ENCODE data around the gene GCFC2. TPM values are rescaled to one million over a fixed set of nuclear protein-coding genes. Genes with fewer than 3 reads are reported as not detected.

Gene GCFC2
- total RNA-seq, 1 experiment from 2014 or later, result 18.3 TPM

GRCh38 chr2:75647771-75648170, 62.9 kb downstream of the GCFC2 start:
- Histone ChIP-seq H4K20me1 (ENCODE audit: control insufficient read depth, insufficient read depth, insufficient read length) (no peaks in the 10 kb centered on the region), H2AFZ (ENCODE audit: low read length) (no peak overlapping the region), H2BK12ac (ENCODE audit: insufficient read length, low read depth, low read length) (no peak overlapping the region), H3T11ph (ENCODE audit: low read length) (no peak overlapping the region), H3K4me1 (ENCODE audit: insufficient read depth, low read length) (no peaks in the 10 kb centered on the region), H2BK5ac (ENCODE audit: insufficient read length, low read length) (no peak overlapping the region), H3K23me2 (ENCODE audit: insufficient read length, low read depth, low read length, poor library complexity, severe bottlenecking) (peaks cover 4% of the 10 kb centered on the region), H3K23ac (ENCODE audit: insufficient read length, low read depth, low read length) (no peak overlapping the region), H3K9ac (ENCODE audit: extremely low read depth, insufficient read length, low read length) (peak overlapping the region; percentile 78), H3K56ac (ENCODE audit: insufficient read length, low read depth, low read length) (no peak overlapping the region), H2BK20ac (ENCODE audit: low read depth, low read length, poor library complexity, severe bottlenecking) (no peak overlapping the region), H4K8ac (replicated peaks; ENCODE audit: insufficient read length, low read depth, low read length) (no peak overlapping the region), H2BK15ac (ENCODE audit: low read depth, low read length) (no peak overlapping the region), H3K27ac (ENCODE audit: insufficient read length, low read depth, low read length) (no peak overlapping the region), H3K79me2 (ENCODE audit: insufficient read depth, low read length) (no peaks in the 10 kb centered on the region), H2BK120ac (ENCODE audit: low read depth, low read length, poor library complexity, severe bottlenecking) (no peak overlapping the region), H3K79me1 (ENCODE audit: insufficient read depth, low read depth, low read length, poor library complexity, severe bottlenecking) (no peaks in the 10 kb centered on the region), H3K9me3 (ENCODE audit: control insufficient read depth, low read depth, low read length) (no peaks in the 10 kb centered on the region), H2AK5ac (ENCODE audit: insufficient read length, low read length) (no peak overlapping the region), H4K91ac (ENCODE audit: insufficient read length, low read depth, low read length) (no peak overlapping the region), H3K4me2 (ENCODE audit: insufficient read depth, insufficient read length, low read length) (peak overlapping the region; percentile 39), H4K5ac (ENCODE audit: insufficient read length, low read depth, low read length) (no peak overlapping the region), H3K18ac (ENCODE audit: insufficient read length, low read depth, low read length) (no peak overlapping the region), H3K14ac (ENCODE audit: insufficient read depth, low read length) (no peak overlapping the region), H3K4ac (ENCODE audit: low read depth, low read length) (no peak overlapping the region), H3K27me3 (ENCODE audit: insufficient read depth, low read length) (no peaks in the 10 kb centered on the region)
- Mint-ChIP-seq H3K4me1 (peaks cover 2 to 9% of the 10 kb centered on the region in 2 experiments; a peak in 1 of 4 replicates), H3K36me3 (ENCODE audit: insufficient read depth in 1 of 3, low read depth in 3 of 3) (peaks cover 21 to 41% (median 40%) of the 10 kb centered on the region in 3 experiments; a peak in 6 of 7 replicates), H3K27me3 (ENCODE audit: low read depth) (no peaks in the 10 kb centered on the region), H3K4me3 (peak overlapping the region; percentile 90 to 94), H3K9me3 (no peaks in the 10 kb centered on the region), H3K27ac (no peak overlapping the region; a peak in 1 of 7 replicates)
- no peak for DNase-seq
- no CpG with 5 or more reads among the region's 3 CpGs for WGBS (ENCODE audit: extremely low coverage, insufficient read length, low lambda C conversion rate)
- TF ChIP-seq, protein P1, sequence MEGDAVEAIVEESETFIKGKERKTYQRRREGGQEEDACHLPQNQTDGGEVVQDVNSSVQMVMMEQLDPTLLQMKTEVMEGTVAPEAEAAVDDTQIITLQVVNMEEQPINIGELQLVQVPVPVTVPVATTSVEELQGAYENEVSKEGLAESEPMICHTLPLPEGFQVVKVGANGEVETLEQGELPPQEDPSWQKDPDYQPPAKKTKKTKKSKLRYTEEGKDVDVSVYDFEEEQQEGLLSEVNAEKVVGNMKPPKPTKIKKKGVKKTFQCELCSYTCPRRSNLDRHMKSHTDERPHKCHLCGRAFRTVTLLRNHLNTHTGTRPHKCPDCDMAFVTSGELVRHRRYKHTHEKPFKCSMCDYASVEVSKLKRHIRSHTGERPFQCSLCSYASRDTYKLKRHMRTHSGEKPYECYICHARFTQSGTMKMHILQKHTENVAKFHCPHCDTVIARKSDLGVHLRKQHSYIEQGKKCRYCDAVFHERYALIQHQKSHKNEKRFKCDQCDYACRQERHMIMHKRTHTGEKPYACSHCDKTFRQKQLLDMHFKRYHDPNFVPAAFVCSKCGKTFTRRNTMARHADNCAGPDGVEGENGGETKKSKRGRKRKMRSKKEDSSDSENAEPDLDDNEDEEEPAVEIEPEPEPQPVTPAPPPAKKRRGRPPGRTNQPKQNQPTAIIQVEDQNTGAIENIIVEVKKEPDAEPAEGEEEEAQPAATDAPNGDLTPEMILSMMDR (conservative IDR thresholded peaks at IDR 0.05), result no peak
